ENCODE data around the gene INTS3.
"Not testable (repeated sequence)": the region's sequence is repeated elsewhere in the genome, so short reads cannot be mapped to it uniquely, and the experiment has no call there.

INTS3 gene

DNA sequence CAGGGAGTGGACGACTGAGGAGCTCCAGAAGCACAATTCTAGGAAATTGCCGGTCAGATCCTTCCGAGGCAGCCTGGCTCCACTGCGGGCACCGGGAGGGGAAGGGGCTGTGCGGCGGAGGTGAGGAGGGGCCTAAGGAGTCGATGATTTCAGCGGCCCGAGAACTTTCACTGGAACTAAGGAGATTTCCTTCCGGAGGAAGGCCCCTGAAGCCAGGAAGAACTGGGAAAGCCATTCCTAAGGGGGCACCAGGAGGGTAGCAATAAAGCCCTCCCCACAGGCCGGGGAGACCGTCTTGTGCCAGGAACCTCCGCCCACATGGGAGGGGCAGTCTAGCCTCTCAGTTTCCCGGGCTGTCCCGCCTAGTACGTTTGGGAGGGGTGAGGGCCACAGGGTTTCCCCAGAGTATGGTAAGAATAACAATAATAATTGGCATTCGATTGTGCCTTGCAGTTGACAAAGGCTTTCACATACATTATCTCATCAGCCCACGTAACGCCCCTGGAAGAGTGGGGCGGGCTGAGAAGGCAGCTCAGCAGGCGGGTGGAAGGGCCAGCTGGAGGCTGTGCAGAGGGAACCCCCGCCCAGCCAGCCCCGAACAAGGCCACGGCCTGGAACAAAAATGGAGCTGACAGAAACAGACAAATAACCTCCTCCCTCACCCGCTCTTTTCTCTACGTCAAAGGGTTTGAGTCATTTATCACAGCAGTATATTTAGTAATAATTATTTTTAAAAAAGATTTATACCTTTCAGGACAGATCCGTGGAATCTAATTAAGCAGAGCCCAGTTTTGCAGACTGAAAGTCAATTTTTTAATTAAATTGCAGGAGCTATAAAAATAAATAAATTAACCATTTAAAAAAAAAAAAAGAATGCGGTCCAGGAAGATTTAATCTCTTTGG is 29.6 kb upstream of the INTS3 start:
- Histone ChIP-seq H3K9ac (ENCODE audit: insufficient read length) (no peak overlapping the region), H3K9me3 (ENCODE audit: low read depth, low read length) (no peaks in the 10 kb centered on the region), H3K27ac (no peak overlapping the region), H3K36me3 (ENCODE audit: insufficient read depth, low read length) (no peaks in the 10 kb centered on the region), H3K4me3 (no peak overlapping the region)
- no peak for TF ChIP-seq POLR2AphosphoS5 (IDR thresholded peaks at IDR 0.05; ENCODE audit: borderline replicate concordance, low read depth, low read length)
- no peak for TF ChIP-seq FOXP2 (optimal IDR thresholded peaks at IDR 0.05; ENCODE audit: control extremely low read depth, extremely low read length, insufficient read depth)
- no peak for TF ChIP-seq EZH2 (IDR thresholded peaks at IDR 0.05)
- no peak for DNase-seq (ENCODE audit: low read depth, low spot score)

DNA sequence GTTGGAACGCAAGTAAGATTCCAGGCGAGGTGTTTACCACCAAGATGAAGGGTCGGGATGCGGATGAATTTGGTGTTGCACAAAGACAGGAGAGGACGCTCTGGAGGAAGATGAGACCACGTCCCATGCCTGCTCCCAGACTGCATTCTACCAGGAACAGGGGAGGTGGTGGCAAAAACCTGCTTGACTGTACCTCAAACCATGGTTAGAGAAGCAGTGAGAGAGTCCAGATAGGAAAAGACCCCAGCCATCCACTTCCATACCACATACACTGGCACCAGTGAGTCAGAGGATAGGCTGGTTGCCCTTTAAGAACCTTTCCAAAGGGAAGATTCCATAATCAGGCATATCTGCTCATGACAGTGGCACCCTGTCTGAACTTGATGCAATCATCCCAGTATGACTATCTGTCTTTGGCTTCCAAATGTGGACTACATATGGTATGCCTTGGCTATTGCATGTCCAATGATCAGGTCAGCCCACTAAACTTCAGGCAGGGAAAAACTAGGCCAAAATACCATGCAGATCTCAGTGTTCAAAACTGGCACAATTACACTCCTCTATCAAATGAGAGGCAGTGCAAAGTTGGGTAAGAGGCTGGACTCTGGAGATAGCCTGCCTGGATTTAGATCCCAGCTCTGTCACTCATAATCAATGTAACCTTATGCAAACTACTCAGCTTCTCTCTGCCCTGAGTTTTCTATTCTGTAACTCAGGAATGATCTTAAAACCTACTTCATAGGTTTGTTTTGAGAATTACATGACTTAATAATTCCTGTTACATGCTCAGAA is 28.7 kb upstream of the INTS3 start:
- no peak overlapping the region for H3K9ac ChIP-seq (ENCODE audit: insufficient read length)
- no peak overlapping the region for H3K27ac ChIP-seq
- no peak for TF ChIP-seq POLR2AphosphoS5 (IDR thresholded peaks at IDR 0.05; ENCODE audit: borderline replicate concordance, low read depth, low read length)
- TF ChIP-seq EZH2 (IDR thresholded peaks at IDR 0.05), result no peak
- no peak for TF ChIP-seq FOXP2 (optimal IDR thresholded peaks at IDR 0.05; ENCODE audit: control extremely low read depth, extremely low read length, insufficient read depth)
- H3K9me3 ChIP-seq (ENCODE audit: low read depth, low read length), result no peaks in the 10 kb centered on the region
- no peak overlapping the region for H3K4me3 ChIP-seq
- H3K36me3 ChIP-seq (ENCODE audit: insufficient read depth, low read length), result no peaks in the 10 kb centered on the region
- no peak for DNase-seq (ENCODE audit: low read depth, low spot score)

DNA sequence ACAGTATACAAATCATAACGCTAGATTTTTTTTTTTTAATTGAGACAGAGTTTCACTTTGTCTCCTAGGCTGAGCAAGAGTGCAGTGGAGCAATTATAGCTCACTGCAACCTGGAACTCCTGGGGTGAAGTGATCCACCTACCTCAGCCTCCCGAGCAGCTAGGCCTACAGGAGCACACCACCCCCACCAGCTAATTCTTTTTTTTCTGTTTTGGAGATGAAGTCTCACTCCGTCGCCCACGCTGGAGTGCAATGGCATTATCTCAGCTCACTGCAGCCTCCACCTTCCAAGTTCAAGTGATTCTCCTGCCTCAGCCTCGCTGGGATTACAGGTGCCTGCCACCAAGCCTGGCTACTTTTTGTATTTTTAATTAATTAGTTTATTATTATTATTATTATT is 28.1 kb upstream of the INTS3 start:
- Histone ChIP-seq H3K36me3 (ENCODE audit: insufficient read depth, low read length) (no peaks in the 10 kb centered on the region), H3K9ac (ENCODE audit: insufficient read length) (no peak overlapping the region), H3K27ac (no peak overlapping the region), H3K9me3 (ENCODE audit: low read depth, low read length) (no peaks in the 10 kb centered on the region), H3K4me3 (no peak overlapping the region)
- DNase-seq (ENCODE audit: low read depth, low spot score), result no peak
- TF ChIP-seq EZH2 (IDR thresholded peaks at IDR 0.05), result no peak
- TF ChIP-seq FOXP2 (optimal IDR thresholded peaks at IDR 0.05; ENCODE audit: control extremely low read depth, extremely low read length, insufficient read depth), result no peak
- no peak for TF ChIP-seq POLR2AphosphoS5 (IDR thresholded peaks at IDR 0.05; ENCODE audit: borderline replicate concordance, low read depth, low read length)

DNA sequence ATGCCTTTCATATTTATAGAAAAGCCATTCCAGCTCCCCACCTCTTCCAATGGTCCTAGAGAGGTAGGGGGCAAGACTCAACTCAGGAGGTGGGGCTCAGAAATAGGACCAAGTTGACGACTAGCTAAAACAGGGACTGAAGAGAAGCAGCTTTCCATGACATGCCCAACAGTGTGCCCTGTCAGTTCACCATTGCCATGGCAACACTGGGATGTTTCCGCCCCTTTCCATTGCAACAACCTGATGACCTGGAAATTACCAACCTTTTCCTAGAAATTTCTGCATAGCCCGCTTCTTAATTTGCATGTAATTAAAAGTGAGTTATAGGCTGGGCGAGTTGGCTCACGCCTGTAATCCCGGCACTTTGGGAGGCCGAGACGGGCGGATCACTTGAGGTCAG is 22.4 kb upstream of the INTS3 start:
- TF ChIP-seq EZH2 (IDR thresholded peaks at IDR 0.05), result no peak
- TF ChIP-seq POLR2AphosphoS5 (IDR thresholded peaks at IDR 0.05; ENCODE audit: borderline replicate concordance, low read depth, low read length), result no peak
- no peak for DNase-seq (ENCODE audit: low read depth, low spot score)
- H3K9me3 ChIP-seq (ENCODE audit: low read depth, low read length), result no peaks in the 10 kb centered on the region
- no peak overlapping the region for H3K27ac ChIP-seq
- H3K36me3 ChIP-seq (ENCODE audit: insufficient read depth, low read length), result no peaks in the 10 kb centered on the region
- no peak overlapping the region for H3K4me3 ChIP-seq
- no peak overlapping the region for H3K9ac ChIP-seq (ENCODE audit: insufficient read length)

DNA sequence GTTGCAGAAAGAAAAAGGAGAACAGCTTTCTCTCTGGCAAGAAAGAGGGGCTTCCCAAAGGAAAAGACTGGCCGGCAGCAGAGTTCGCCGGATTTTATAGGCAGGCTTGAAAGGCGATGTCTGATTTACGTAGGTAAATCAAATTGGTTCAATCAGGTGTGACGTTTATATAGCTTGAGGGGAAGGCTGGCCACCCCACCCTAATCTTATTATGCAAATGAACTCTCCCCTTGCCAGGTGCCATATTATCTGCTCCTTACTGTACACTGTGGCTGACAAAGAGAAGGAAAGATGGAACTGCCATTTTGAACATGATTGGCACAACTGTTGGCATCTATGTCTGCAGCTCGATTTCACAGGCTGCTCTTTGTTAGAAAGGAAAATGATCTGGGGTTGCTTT is 16.8 kb upstream of the INTS3 start:
- no peak for DNase-seq (ENCODE audit: low read depth, low spot score)
- H3K27ac ChIP-seq, result no peak overlapping the region
- H3K4me3 ChIP-seq, result no peak overlapping the region
- no peak for TF ChIP-seq FOXP2 (optimal IDR thresholded peaks at IDR 0.05; ENCODE audit: control extremely low read depth, extremely low read length, insufficient read depth)
- TF ChIP-seq POLR2AphosphoS5 (IDR thresholded peaks at IDR 0.05; ENCODE audit: borderline replicate concordance, low read depth, low read length), result no peak
- TF ChIP-seq EZH2 (IDR thresholded peaks at IDR 0.05), result no peak
- H3K9me3 ChIP-seq (ENCODE audit: low read depth, low read length), result no peaks in the 10 kb centered on the region
- no peak overlapping the region for H3K9ac ChIP-seq (ENCODE audit: insufficient read length)
- no peaks in the 10 kb centered on the region for H3K36me3 ChIP-seq (ENCODE audit: insufficient read depth, low read length)

DNA sequence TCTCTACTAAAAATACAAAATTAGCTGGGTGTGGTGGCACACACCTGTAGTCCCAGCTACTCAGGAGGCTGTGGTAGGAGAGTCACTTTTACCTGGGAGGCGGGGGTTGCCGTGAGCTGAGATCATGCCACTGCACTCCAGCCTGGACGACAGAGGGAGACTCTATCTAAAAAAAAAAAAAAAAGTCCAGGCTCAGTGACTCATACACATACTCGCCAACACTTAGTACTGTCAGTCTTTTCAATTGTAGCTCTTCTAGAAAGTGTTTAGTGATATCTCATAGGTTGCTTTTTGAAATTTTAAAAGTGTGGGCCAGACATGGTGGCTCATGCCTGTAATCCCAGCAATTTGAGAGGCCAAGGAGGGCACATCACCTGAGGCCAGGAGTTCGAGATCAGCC is 11.6 kb upstream of the INTS3 start:
- H3K36me3 ChIP-seq (ENCODE audit: insufficient read depth, low read length); H3K9ac ChIP-seq (ENCODE audit: insufficient read length); H3K27ac ChIP-seq; H3K9me3 ChIP-seq (ENCODE audit: low read depth, low read length); H3K4me3 ChIP-seq; DNase-seq (ENCODE audit: low read depth, low spot score): not testable (repeated sequence)

DNA sequence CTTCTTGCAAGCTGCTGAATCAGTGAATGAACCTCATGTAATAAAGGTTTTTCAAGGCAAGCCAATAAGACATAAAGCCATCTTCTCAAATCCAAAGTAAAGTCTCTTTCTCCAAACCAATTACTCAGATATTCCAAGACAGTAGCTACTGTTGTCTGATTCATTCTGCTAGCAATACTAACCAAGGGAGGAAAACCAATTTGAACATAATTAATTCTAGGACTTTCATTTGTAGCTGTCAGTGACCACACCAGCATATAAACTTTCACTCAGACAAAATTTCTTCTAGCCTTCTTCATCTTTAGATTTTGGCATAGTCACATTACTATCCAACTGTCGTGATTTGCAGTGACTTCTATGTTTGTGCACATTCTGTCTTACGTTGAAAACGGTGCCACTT is 10.5 kb upstream of the INTS3 start:
- H3K27ac ChIP-seq, result no peak overlapping the region
- H3K36me3 ChIP-seq (ENCODE audit: insufficient read depth, low read length), result no peaks in the 10 kb centered on the region
- no peaks in the 10 kb centered on the region for H3K9me3 ChIP-seq (ENCODE audit: low read depth, low read length)
- no peak for DNase-seq (ENCODE audit: low read depth, low spot score)
- no peak for TF ChIP-seq FOXP2 (optimal IDR thresholded peaks at IDR 0.05; ENCODE audit: control extremely low read depth, extremely low read length, insufficient read depth)
- no peak overlapping the region for H3K9ac ChIP-seq (ENCODE audit: insufficient read length)
- no peak overlapping the region for H3K4me3 ChIP-seq

DNA sequence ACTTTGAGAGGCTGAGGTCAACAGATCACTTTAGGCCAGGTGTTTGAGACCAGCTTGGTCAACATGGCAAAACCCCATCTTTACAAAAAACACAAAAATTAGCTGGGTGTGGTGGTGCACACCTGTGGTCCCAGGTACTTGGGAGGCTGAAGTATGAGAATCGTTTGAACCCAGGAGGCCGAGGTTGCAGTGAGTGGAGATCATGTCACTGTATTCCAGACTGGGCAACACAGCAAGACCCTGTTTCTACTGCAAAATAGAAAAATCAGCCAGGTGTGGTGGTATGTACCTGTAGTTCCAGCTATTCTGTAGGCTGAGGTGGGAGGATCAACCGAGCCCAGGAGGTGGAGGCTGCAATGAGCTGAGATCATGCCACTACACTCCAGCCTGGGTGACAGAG is 4.2 kb upstream of the INTS3 start:
- TF ChIP-seq EZH2 (IDR thresholded peaks at IDR 0.05) (no peak), POLR2AphosphoS5 (IDR thresholded peaks at IDR 0.05; ENCODE audit: borderline replicate concordance, low read depth, low read length) (no peak), FOXP2 (optimal IDR thresholded peaks at IDR 0.05; ENCODE audit: control extremely low read depth, extremely low read length, insufficient read depth) (no peak)
- Histone ChIP-seq H3K9ac (ENCODE audit: insufficient read length) (no peak overlapping the region), H3K4me3 (no peak overlapping the region), H3K27ac (no peak overlapping the region), H3K9me3 (ENCODE audit: low read depth, low read length) (no peaks in the 10 kb centered on the region), H3K36me3 (ENCODE audit: insufficient read depth, low read length) (no peaks in the 10 kb centered on the region)
- DNase-seq (ENCODE audit: low read depth, low spot score), result no peak

DNA sequence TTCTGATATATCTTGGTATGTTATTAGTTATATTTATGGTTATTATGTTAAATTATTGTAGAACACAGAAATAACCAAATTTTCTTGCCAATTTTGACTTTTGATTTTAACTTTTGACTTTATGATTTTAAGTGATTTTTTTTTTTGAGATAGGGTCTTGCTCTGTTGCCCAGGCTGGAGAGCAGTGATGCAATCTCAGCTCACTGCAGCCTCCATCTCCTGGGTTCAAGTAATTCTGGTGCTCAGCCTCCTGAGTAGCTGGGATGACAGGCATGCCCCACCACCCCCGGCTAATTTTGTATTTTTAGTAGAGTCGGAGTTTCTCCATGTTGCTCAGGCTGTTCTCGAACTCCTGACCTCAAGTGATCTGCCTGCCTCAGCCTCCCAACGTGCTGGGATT is 3.2 kb upstream of the INTS3 start:
- not testable (repeated sequence) for H3K9me3 ChIP-seq (ENCODE audit: low read depth, low read length); H3K9ac ChIP-seq (ENCODE audit: insufficient read length); DNase-seq (ENCODE audit: low read depth, low spot score); H3K4me3 ChIP-seq; H3K27ac ChIP-seq; H3K36me3 ChIP-seq (ENCODE audit: insufficient read depth, low read length)

All from SK-N-MC (cell line).